Colonic mucosa (tissue), 4 donors: ENCODE results near the gene GLI3. TPM values are rescaled to one million over a fixed set of nuclear protein-coding genes. Genes with fewer than 3 reads are reported as not detected.

Source experiments
- DNase-seq: peaks from one replicate; pipeline ENCODE4 v3.0.0-alpha.2; 2020
- H3K27ac ChIP-seq: fragments of 200-600 bp; one replicate; pipeline ENCODE4 v1.8.0; 2021
- H3K27me3 ChIP-seq: fragments of 200-600 bp; one replicate; pipeline ENCODE4 v1.8.0; 2021
- H3K36me3 ChIP-seq: fragments of 200-600 bp; one replicate; pipeline ENCODE4 v1.8.0; 2021
- H3K4me1 ChIP-seq: fragments of 200-600 bp; one replicate; pipeline ENCODE4 v1.8.0; 2021; ENCODE audit warnings: mild to moderate bottlenecking
- H3K4me3 ChIP-seq: fragments of 200-600 bp; one replicate; pipeline ENCODE4 v1.8.0; 2021
- H3K9ac ChIP-seq, 2 donors: one replicate each; pipeline ENCODE4 v1.7.0; 2013; ENCODE audit warnings: control low read depth in 2 of 2, low read depth in 2 of 2, low read length in 2 of 2
- H3K9me3 ChIP-seq: fragments of 200-600 bp; one replicate; pipeline ENCODE4 v1.8.0; 2021
- intact Hi-C: fragments of 100-400 bp; cut with DNase I; formaldehyde crosslinking; loops from one replicate; pipeline ENCODE4 v1.14.1; 2022
- total RNA-seq, 2 donors: library from RNA; stranded (reverse); fragmentation: NEBNext Ultra II Directional in 1 of 2; extraction: Animal tissue kit (Norgen Biotek cat#: 25700) in 1 of 2; gene quantifications; one replicate each; pipeline ENCODE4 v1.2.1, GENCODE V29; 2021
- TF ChIP-seq, protein P1 (sequence below): fragments of 200-600 bp; IDR thresholded peaks from one replicate; pipeline ENCODE4 v1.8.0; 2022; ENCODE audit warnings: antibody characterized with exemption, mild to moderate bottlenecking
- donor health status: healthy.
- donor health status: DM: no; HTN: no; CAD: no.
- donor health status: DM: no; HTN: no; CAD: no.

Gene GLI3
- total RNA-seq, 2 donors from 2014 or later = 1.8 to 8.0 TPM

DNA sequence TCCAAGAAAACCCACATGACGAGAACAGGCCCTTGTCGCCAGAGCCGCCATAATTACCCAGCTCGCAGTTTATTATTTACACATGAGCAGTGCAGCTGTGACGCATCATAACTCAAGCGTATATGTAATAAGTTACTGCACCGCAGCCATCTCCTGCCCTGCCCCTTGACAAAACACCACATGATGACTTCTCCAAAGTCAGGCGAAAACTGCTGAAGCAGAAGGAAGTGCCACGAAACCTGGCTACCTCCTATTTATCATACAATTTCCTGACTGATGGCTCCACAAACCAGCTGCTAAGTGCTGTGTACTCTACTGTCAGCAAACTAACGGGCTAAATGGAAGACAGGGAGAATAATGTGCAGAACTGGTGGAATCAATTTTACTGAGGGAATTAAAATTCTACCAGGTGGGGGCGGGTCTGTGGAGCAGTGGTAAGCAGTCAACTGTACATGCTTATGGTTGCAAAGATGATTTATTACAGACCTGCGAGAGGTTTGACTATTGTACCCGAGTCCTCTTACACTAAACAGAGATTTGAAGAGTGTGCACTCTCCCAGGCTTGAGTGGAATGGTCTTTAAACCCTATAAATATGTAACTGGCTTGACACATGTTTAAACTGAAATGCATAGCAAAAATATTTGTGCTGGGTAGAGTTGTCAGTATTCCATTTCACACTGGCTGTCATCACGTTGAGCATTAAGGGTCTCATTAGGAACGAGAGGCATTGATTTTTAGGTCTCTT, 156.0 kb downstream of the GLI3 start:
- Histone ChIP-seq H3K9me3 (no peaks in the 10 kb centered on the region), H3K36me3 (no peaks in the 10 kb centered on the region), H3K9ac (no peak overlapping the region), H3K27ac (no peak overlapping the region), H3K4me3 (no peak overlapping the region), H3K4me1 (no peaks in the 10 kb centered on the region), H3K27me3 (no peaks in the 10 kb centered on the region)
- DNase-seq = no peak
- TF ChIP-seq, protein P1, sequence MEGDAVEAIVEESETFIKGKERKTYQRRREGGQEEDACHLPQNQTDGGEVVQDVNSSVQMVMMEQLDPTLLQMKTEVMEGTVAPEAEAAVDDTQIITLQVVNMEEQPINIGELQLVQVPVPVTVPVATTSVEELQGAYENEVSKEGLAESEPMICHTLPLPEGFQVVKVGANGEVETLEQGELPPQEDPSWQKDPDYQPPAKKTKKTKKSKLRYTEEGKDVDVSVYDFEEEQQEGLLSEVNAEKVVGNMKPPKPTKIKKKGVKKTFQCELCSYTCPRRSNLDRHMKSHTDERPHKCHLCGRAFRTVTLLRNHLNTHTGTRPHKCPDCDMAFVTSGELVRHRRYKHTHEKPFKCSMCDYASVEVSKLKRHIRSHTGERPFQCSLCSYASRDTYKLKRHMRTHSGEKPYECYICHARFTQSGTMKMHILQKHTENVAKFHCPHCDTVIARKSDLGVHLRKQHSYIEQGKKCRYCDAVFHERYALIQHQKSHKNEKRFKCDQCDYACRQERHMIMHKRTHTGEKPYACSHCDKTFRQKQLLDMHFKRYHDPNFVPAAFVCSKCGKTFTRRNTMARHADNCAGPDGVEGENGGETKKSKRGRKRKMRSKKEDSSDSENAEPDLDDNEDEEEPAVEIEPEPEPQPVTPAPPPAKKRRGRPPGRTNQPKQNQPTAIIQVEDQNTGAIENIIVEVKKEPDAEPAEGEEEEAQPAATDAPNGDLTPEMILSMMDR = no peak
- intact Hi-C loops = loop anchor here (10.0 kb wide), 1 partner anchor 106 kb away; no protein-coding TSS in a partner anchor

- H3K9ac ChIP-seq = no peak overlapping the region
- intact Hi-C loops = no loop called here
- H3K4me3 ChIP-seq = no peak overlapping the region
- H3K9me3 ChIP-seq = no peaks in the 10 kb centered on the region
- H3K27me3 ChIP-seq = no peaks in the 10 kb centered on the region
- H3K36me3 ChIP-seq = no peaks in the 10 kb centered on the region
- no peaks in the 10 kb centered on the region for H3K4me1 ChIP-seq
- TF ChIP-seq, protein P1 = no peak
- H3K27ac ChIP-seq = no peak overlapping the region
- DNase-seq = no peak
Measured at GRCh38 chr7:42077271-42078135, 159.5 kb downstream of the GLI3 start.

DNA sequence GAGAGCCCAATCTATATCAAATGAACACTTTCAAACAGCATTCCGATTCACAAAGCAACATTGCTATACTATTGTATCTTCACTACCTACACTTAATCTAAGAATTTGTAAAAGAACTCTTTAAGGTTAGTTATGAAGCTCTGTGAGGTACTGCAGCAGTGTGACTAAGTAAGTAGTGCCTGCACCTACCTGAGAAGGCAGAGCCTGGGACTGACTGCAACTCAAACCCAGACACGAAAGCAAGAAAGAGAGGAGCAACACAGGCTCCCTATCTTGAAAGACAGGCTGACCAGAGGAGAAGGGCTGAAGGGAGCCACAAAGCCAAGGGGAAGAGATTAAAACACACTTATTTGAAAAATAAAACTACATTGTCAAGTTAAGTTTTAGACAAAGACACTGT, 160.1 kb downstream of the GLI3 start:
- no peak overlapping the region for H3K9ac ChIP-seq
- no peaks in the 10 kb centered on the region for H3K4me1 ChIP-seq
- no peaks in the 10 kb centered on the region for H3K36me3 ChIP-seq
- no peaks in the 10 kb centered on the region for H3K9me3 ChIP-seq
- intact Hi-C loops = no loop called here
- TF ChIP-seq, protein P1 = no peak
- no peak overlapping the region for H3K4me3 ChIP-seq
- no peaks in the 10 kb centered on the region for H3K27me3 ChIP-seq
- H3K27ac ChIP-seq = no peak overlapping the region
- no peak for DNase-seq

DNA sequence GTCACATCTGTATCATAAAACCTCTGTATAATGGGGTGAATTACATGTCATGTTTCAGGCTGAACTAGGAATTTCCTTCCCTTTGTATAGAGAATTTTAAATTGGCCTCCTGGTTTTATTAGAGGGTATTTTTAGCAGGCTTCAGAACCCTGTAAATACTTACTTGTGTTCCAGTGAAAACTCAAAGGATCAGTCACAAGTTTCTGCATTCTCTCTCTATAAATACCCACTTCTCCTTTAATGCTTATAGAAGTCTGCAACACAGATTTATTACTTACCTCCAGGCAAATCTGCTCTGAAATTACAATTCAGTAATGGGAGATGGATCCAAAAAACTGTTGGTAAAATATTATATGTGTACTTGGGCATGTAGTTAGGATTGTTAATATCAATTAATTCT, 161.6 kb downstream of the GLI3 start:
- Histone ChIP-seq H3K9me3 (no peaks in the 10 kb centered on the region), H3K4me1 (no peaks in the 10 kb centered on the region), H3K27me3 (no peaks in the 10 kb centered on the region), H3K27ac (no peak overlapping the region), H3K36me3 (no peaks in the 10 kb centered on the region), H3K4me3 (no peak overlapping the region), H3K9ac (no peak overlapping the region)
- intact Hi-C loops = no loop called here
- TF ChIP-seq, protein P1 = no peak
- DNase-seq = no peak

DNA sequence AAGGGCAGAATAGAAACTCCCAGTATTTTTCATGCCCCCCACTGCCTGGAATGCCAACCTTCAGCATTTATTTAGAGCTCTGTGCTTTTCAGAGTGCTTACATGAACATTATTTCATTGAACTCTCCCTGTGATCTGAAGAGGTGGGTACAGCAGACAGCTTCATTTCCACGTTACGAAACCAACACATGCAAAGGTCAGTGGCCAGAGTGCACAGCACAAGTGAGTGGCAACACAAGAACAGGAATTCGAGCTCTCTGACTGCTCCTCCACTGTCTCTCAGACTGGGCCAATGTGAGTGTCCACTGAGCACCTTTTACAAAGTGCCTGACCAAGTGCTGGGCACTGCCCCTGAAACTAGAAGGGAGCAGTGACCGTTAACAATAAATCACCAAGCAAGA, 162.9 kb downstream of the GLI3 start:
- H3K4me3 ChIP-seq = no peak overlapping the region
- H3K27me3 ChIP-seq = no peaks in the 10 kb centered on the region
- no peak overlapping the region for H3K27ac ChIP-seq
- no peaks in the 10 kb centered on the region for H3K4me1 ChIP-seq
- no peaks in the 10 kb centered on the region for H3K9me3 ChIP-seq
- no peak overlapping the region for H3K9ac ChIP-seq
- no peak for DNase-seq
- intact Hi-C loops = no loop called here
- no peaks in the 10 kb centered on the region for H3K36me3 ChIP-seq
- TF ChIP-seq, protein P1 = no peak
